Adrenal gland (tissue), 5 donors: ENCODE measurements around the gene DNAH9.

ENCODE experiments used
- CTCF ChIP-seq, 6 experiments: fragments of 450-650 bp in 4 of 6; fragments of 200-600 bp in 2 of 6; sonication (generic) in 1 of 6; IDR thresholded peaks; 1 replicate in 5 of 6; 2 replicates in 1 of 6; pipeline versions ENCODE4 v1.5.1 to v1.8.0; 2016 to 2021; ENCODE audit warnings: antibody characterized with exemption in 6 of 6, mild to moderate bottlenecking in 2 of 6, moderate library complexity in 1 of 6
- POLR2A ChIP-seq, 2 donors: fragments of 450-650 bp; IDR thresholded peaks; one replicate each; pipeline ENCODE4 v1.6.1; 2017; ENCODE audit warnings: antibody characterized with exemption in 2 of 2, mild to moderate bottlenecking in 2 of 2, moderate library complexity in 1 of 2
- donor health status: DM: no; HTN: no; CAD: no.

- no peak for TF ChIP-seq POLR2A (IDR thresholded peaks at IDR 0.05)
- no peak for TF ChIP-seq CTCF (IDR thresholded peaks at IDR 0.05)
Measured at GRCh38 chr17:11690681-11691080, 92.4 kb downstream of the DNAH9 start.
